RKO (cell line): ENCODE measurements around the gene APOA4.
"Not testable (repeated sequence)": the region's sequence is repeated elsewhere in the genome, so short reads cannot be mapped to it uniquely, and the experiment has no call there.

ENCODE experiments used
- DNase-seq: peaks from one replicate; pipeline ENCODE4 v3.0.0-alpha.2; 2016; ENCODE audit warnings: low spot score

The APOA4 gene

GRCh38 chr11:116829525-116830183 is 6.5 kb upstream of the APOA4 start, which contains the start of gene APOC3:
TSS of gene APOC3 (plus strand) at chr11:116829907. CDS start at chr11:116830583, 676 bp downstream.
- no peak for DNase-seq

GRCh38 chr11:116828632-116829524 is 5.8 kb upstream of the APOA4 start:
- DNase-seq, result no peak

DNA sequence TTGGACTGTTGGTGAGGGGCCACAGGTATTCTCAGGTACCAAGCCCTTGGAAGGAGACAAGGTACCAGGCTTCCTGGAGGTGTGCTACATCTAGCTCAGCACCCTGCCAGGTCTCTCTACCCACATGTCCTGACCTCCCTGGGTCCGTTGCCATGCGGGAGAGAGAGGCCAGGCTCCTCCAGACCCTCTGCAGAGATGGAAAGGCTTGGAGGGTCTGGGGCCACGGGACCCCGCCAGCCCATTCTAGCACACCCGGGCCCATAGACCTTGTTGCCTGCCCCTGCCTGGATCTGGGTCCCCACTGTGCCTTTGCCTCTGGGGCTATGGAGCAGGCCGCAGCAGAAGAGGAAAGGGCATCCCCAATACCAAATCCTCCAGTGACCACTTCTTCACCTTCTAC is 4.4 kb upstream of the APOA4 start:
- DNase-seq, result no peak

GRCh38 chr11:116826751-116827431 is 3.8 kb upstream of the APOA4 start:
- no peak for DNase-seq

DNA sequence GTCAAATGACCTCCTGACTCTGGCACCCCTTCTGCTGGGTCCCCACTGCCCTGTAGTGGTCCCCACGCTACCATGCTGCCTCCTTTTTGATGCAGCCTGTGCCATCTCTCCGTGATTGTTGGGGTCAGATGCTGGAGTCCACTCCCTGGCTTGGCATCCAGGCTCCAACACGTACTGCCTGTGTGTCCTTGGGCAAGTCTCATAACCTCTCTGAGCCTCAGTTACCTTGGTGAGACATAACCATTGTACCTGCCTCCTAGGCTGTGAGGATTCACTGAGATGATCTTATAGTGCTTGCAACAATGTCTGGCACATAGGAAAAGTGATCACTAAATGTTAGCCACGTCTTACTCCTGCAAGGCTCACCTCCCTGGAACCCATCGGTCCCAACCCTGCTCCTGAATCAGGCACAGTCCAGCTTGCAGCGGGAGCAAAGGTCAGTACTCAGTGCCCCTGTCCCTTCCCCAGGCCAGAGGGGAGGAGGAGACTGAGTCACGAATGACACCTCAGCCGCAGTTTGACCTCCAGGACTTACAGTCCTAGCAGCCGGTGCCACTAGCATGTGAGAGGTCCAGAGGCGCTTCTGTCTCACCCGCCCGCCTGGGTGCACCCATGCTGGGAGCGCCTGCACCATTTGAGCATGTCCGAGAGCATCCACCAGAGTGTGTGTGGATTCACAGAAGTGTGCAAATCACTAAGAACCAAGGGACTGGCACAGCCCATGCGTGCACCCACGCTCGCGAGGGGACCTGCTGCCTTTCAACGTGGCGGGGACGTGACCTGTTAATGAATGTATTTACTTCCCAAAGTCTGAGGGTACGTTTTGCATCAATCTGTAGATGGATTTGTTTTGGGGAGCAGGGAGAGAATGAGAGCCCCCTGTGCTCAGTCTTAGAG is 3.0 kb upstream of the APOA4 start:
- DNase-seq, result no peak

DNA sequence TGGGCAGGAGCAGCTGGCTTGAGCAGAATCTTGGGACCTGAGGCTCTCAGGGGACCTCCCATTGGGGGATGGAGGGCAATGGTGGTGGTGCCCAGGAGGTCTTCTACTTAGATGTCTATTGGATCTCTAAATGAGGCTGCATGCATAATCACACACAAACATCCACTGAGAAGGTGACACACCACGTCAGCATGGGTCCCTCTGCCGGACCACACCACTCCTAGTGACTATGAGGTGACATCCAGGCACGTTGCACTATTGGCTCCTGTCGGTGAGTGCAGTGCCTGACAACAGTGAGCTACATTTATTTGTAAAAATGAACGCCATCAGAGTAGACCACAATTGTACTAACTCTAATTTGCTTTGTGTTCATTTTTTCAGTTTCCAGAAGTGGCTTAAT is 2.3 kb upstream of the APOA4 start:
- no peak for DNase-seq

- DNase-seq, result no peak
Measured at GRCh38 chr11:116822575-116822974, 529 bp downstream of the APOA4 start.

GRCh38 chr11:116821050-116821918 is 1.8 kb downstream of the APOA4 start:
- DNase-seq, result no peak

GRCh38 chr11:116819049-116819448 is 4.1 kb downstream of the APOA4 start:
- DNase-seq, result no peak

DNA sequence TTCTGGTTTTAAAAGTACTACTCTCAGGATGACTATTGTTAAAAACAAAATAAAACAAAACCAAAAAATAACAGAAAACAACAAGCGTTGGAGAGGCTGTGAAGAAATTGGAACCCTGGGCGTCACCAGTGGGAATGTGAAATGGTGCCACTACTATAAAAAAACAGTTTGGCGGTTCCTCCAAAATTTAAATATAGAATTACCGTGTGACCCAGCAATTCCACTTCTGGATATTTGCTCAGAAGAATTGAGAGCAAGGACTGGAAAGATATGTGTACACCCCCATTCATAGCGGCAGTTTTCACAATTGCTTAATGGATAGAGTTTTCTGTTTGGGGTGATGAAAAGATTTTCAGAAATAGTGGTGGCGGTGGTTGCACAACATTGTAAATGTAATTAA is 8.6 kb downstream of the APOA4 start:
- no peak for DNase-seq

- DNase-seq, result no peak
Measured at GRCh38 chr11:116813781-116814471, 9.2 kb downstream of the APOA4 start.

DNA sequence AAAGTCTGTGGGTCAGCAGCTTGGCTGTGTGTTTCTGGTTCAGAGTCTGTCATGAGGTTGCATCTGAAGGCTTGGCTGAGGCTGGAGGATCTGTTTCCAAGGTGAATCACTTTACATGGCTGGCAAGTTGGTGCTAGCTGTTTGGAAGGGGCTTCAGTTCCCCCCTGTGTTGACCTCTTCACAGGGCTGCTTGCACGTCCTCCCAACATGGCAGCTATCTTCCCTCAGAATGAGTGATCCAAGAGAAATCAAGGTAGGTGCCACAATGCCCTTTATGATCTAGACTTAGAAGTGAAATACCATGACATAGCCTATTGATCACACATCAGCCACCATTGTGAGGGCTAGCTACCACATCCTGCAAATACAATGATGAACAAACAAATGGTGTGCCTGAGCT is 9.9 kb downstream of the APOA4 start:
- no peak for DNase-seq

DNA sequence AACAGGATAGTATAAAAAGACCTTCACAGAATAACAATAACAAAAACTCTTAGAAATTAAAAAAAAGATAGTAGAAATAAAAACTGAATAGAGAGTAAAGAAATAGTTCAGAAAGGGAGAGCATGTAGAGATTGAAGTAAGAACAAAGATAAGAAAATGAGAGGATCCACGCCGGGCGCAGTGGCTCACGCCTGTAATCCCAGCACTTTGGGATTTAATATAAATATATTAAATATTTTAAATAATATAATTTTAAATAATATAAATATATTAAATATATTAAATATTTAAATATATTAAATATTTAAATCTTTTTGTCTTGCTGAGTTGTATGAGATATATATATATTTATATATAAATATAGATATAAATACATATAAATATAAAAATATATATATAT is 11.0 kb downstream of the APOA4 start:
- DNase-seq, result no peak

GRCh38 chr11:116811194-116811593 is 11.9 kb downstream of the APOA4 start:
- DNase-seq, result no peak

GRCh38 chr11:116808262-116809175 is 14.6 kb downstream of the APOA4 start:
- no peak for DNase-seq

GRCh38 chr11:116807601-116808261 is 15.4 kb downstream of the APOA4 start:
- DNase-seq, result no peak

- DNase-seq, result no peak
Measured at GRCh38 chr11:116804001-116804400, 19.1 kb downstream of the APOA4 start.

GRCh38 chr11:116801662-116802061 is 21.4 kb downstream of the APOA4 start:
- DNase-seq, result not testable (repeated sequence)
